Pancreas (tissue), 10 donors: ENCODE results near the gene TK1. TPM values are rescaled to one million over a fixed set of nuclear protein-coding genes. Genes with fewer than 3 reads are reported as not detected.
"Not testable (repeated sequence)": the region's sequence is repeated elsewhere in the genome, so short reads cannot be mapped to it uniquely, and the experiment has no call there.

Experiments used
- ATAC-seq, 4 donors: fragments of 200-7000 bp; cut with Tn5 transposase; one replicate each; pipeline versions ENCODE4 v1.8.0 to v1.9.1; 2020; ENCODE audit warnings: mild to moderate bottlenecking in 4 of 4, moderate library complexity in 4 of 4
- DNase-seq, 6 donors: peaks; one replicate each; pipeline ENCODE4 v3.0.0-alpha.2; 2020
- FAIRE-seq: peaks from 2 replicates; lab custom pipeline; 2012; peaks lifted over from hg19 to GRCh38; lab: Jason Lieb, UNC
- H3K27ac ChIP-seq, 4 donors: fragments of 200-600 bp; sonication (generic); 1 replicate in 3 of 4; 2 replicates in 1 of 4; pipeline versions ENCODE4 v1.5.0 to v1.8.0; 2020
- H3K27me3 ChIP-seq, 4 donors: fragments of 200-600 bp; one replicate each; pipeline ENCODE4 v1.8.0; 2021
- H3K36me3 ChIP-seq, 3 donors: fragments of 200-600 bp; sonication (generic) in 1 of 3; one replicate each; pipeline versions ENCODE4 v1.5.0 to v1.8.0; 2020 to 2021
- H3K4me1 ChIP-seq, 3 donors: fragments of 200-600 bp; one replicate each; pipeline ENCODE4 v1.8.0; 2021
- H3K4me3 ChIP-seq, 4 donors: fragments of 200-600 bp; sonication (generic) in 2 of 4; one replicate each; pipeline versions ENCODE4 v1.5.0 to v1.8.0; 2020 to 2021
- H3K9me3 ChIP-seq, 4 donors: fragments of 200-600 bp; one replicate each; pipeline ENCODE4 v1.8.0; 2021
- CTCF ChIP-seq, 4 donors: fragments of 200-600 bp; sonication (generic) in 3 of 4; IDR thresholded peaks; one replicate each; pipeline versions ENCODE4 v1.5.0 to v1.8.0; 2021; ENCODE audit warnings: antibody characterized with exemption in 4 of 4
- WGBS, 2 donors: extraction: QIAGEN DNeasy Blood & Tissue Kit; methylation state at CpG; one replicate each; pipeline ENCODE4 v1.1.7; 2013; 5-methylcytosine and 5-hydroxymethylcytosine counted together
- intact Hi-C, 3 donors: fragments of 100-400 bp; cut with DNase I; formaldehyde crosslinking; loops; one replicate each; pipeline versions ENCODE4 v1.11.1 to v1.14.2; 2022
- polyA plus RNA-seq, 2 donors: library from polyadenylated mRNA; stranded (reverse); fragments of 200-250 nt; gene quantifications; one replicate each; pipeline ENCODE4 v1.2.3, GENCODE V29; 2013
- total RNA-seq, 6 donors: library from RNA; stranded (reverse); fragmentation: NEBNext Ultra II Directional in 4 of 6; extraction: Animal tissue kit (Norgen Biotek cat#: 25700) in 4 of 6; gene quantifications; one replicate each; pipeline versions ENCODE4 v1.2.1 to v1.2.4, GENCODE V29; 2021 to 2023
- donor health status: healthy with polysubstance abuse.
- donor health status: DM: no; HTN: no; CAD: no; lungs with moderate emphysema.
- donor health status: DM: no; HTN: no; CAD: no.
- donor health status: control.
- donor health status: control.
- donor health status: Bipolar disorder and iron deficiency.
- donor health status: DM: yes; HTN: yes; CAD: no.
- donor health status: DM: no; HTN: no; CAD: no.
- donor health status: DM: no; HTN: no; CAD: no.
- donor health status: DM: yes; HTN: yes; CAD: no.

The TK1 gene
- total and polyA plus RNA-seq, 8 donors, result 1.2 to 4.2 (median 2.6) TPM

- Histone ChIP-seq H3K27me3 (no peaks in the 10 kb centered on the region), H3K9me3 (no peaks in the 10 kb centered on the region), H3K4me3 (no peak overlapping the region), H3K27ac (peak overlapping the region in 3 of 4 donors; percentile 83 to 87 (median 86)), H3K36me3 (peaks cover 0 to 18% (median 12%) of the 10 kb centered on the region in 3 donors), H3K4me1 (peaks cover 20 to 63% (median 42%) of the 10 kb centered on the region in 3 donors)
- WGBS, 2 donors, result 75% methylated on average over 11 of the region's 11 CpGs
- TF ChIP-seq CTCF (IDR thresholded peaks at IDR 0.05), result no peak
- ATAC-seq (no peak), FAIRE-seq (no peak), DNase-seq (no peak)
- intact Hi-C loops, result loop anchor here in 1 of 3 donors (5.0 kb wide), 1 partner anchor 51 kb away; no protein-coding TSS in a partner anchor
Measured at GRCh38 chr17:78173097-78173715, 13.6 kb downstream of the TK1 start.

DNA sequence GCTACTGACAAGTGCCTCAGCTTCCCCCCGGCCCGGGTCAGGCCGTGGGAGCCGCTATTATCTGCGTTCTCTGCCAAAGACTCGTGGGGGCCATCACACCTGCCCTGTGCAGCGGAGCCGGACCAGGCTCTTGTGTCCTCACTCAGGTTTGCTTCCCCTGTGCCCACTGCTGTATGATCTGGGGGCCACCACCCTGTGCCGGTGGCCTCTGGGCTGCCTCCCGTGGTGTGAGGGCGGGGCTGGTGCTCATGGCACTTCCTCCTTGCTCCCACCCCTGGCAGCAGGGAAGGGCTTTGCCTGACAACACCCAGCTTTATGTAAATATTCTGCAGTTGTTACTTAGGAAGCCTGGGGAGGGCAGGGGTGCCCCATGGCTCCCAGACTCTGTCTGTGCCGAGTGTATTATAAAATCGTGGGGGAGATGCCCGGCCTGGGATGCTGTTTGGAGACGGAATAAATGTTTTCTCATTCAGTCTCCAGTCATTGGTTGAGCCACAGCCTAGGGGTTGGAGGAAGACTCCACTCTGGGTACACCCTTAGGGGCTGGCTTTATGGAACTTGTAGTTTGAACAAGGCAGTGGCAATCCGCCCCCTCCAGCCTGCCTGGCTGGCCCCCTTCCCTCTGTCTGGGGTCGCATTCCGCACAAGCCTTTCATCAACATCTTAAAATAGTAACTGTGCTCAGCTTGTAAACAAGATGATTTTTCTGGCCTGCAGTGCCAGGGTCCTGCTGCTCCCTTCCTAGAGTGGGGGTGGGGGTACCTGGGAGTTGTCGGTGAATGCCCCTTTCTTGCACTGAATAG, 14.4 kb downstream of the TK1 start:
- 56 to 62% methylated on average over 16 to 19 of the region's 19 CpGs for WGBS, 2 donors
- intact Hi-C loops, result loop anchor here in 1 of 3 donors (5.0 kb wide), 1 partner anchor 50 kb away; no protein-coding TSS in a partner anchor
- H3K27me3 ChIP-seq, result no peaks in the 10 kb centered on the region
- no peaks in the 10 kb centered on the region for H3K9me3 ChIP-seq
- H3K4me3 ChIP-seq, result no peak overlapping the region
- no peak for TF ChIP-seq CTCF (IDR thresholded peaks at IDR 0.05)
- no peak for ATAC-seq
- peaks cover 20 to 67% (median 40%) of the 10 kb centered on the region in 3 donors for H3K4me1 ChIP-seq
- peak in 3 of 6 donors; percentile 55 to 67 (median 60) for DNase-seq
- H3K27ac ChIP-seq, result peak overlapping the region in 2 of 4 donors; percentile 83 to 86
- FAIRE-seq, result no peak
- H3K36me3 ChIP-seq, result peaks cover 0 to 18% (median 12%) of the 10 kb centered on the region in 3 donors

- 83 to 84% methylated on average over 19 of the region's 19 CpGs for WGBS, 2 donors
- not testable (repeated sequence) for ATAC-seq, H3K27me3 ChIP-seq, H3K4me3 ChIP-seq, FAIRE-seq, H3K9me3 ChIP-seq
- DNase-seq, result peak in 1 of 6 donors; percentile 64
- peaks cover 0 to 18% (median 12%) of the 10 kb centered on the region in 3 donors for H3K36me3 ChIP-seq
- peaks cover 20 to 61% (median 34%) of the 10 kb centered on the region in 3 donors for H3K4me1 ChIP-seq
- H3K27ac ChIP-seq, result peak overlapping the region in 2 of 4 donors; percentile 55 to 83
- intact Hi-C loops, result loop anchor here in 1 of 3 donors (5.0 kb wide), 1 partner anchor 49 kb away; no protein-coding TSS in a partner anchor
Measured at GRCh38 chr17:78171591-78172248, 15.1 kb downstream of the TK1 start.

- DNase-seq (peak in 1 of 6 donors; percentile 82), FAIRE-seq (no peak), ATAC-seq (no peak)
- H3K36me3 ChIP-seq, result peaks cover 0 to 18% (median 12%) of the 10 kb centered on the region in 3 donors
- TF ChIP-seq CTCF (IDR thresholded peaks at IDR 0.05), result no peak
- H3K27ac ChIP-seq, result no peak overlapping the region
- H3K4me1 ChIP-seq, result peaks cover 14 to 53% (median 26%) of the 10 kb centered on the region in 3 donors
- no peak overlapping the region for H3K4me3 ChIP-seq
- 83 to 87% methylated on average over 30 to 31 of the region's 31 CpGs for WGBS, 2 donors
- H3K9me3 ChIP-seq, result no peaks in the 10 kb centered on the region
- intact Hi-C loops, result loop anchor here in 1 of 3 donors (5.0 kb wide), 1 partner anchor 49 kb away; no protein-coding TSS in a partner anchor
- no peaks in the 10 kb centered on the region for H3K27me3 ChIP-seq
Measured at GRCh38 chr17:78170692-78171590, 15.9 kb downstream of the TK1 start.
